Inferior parietal cortex (tissue), 1 donor: ENCODE measurements around the gene KASH5.

Experiments
- DNase-seq: peaks from one replicate; pipeline ENCODE4 v3.0.0-alpha.2; 2016; ENCODE audit errors: extremely low spot score

Gene KASH5

GRCh38 chr19:49387936-49388372 is at the start of gene KASH5:
KASH5 (plus strand) TSS chr19:49388249; CDS start chr19:49390884, 2,635 bp downstream.
- DNase-seq: peak; percentile 35

DNA sequence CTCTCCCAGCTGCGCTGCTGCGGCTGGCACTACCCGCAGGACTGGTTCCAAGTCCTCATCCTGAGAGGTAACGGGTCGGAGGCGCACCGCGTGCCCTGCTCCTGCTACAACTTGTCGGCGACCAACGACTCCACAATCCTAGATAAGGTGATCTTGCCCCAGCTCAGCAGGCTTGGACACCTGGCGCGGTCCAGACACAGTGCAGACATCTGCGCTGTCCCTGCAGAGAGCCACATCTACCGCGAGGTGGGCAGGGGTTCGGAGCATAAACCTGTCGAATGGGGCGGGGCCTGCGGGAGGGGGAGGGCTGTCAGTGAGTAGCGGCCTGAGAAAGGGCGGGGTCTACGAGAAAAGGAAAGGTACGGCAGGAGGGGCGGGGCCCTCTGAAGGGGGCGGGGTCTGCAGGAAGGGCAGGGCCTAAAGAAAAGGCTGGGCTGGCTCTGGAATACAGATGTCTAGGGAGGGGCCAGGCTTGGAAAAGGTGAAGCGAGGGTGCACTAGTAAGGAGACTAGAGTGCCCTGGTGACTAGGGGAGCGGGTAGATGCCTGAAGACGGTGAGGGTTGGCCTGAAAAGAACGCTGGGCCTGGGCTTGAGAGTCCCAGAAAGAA is 49.3 kb upstream of the KASH5 start:
- DNase-seq: no peak

- peak; percentile 72 for DNase-seq
These were observed 48.6 kb upstream of the KASH5 start for GRCh38 chr19:49339301-49340068.

- no peak for DNase-seq
These were observed 47.8 kb upstream of the KASH5 start for GRCh38 chr19:49340069-49340864.

- DNase-seq: no peak
These were observed 47.0 kb upstream of the KASH5 start for GRCh38 chr19:49340865-49341718.

- DNase-seq: no peak
These were observed 45.7 kb upstream of the KASH5 start for GRCh38 chr19:49342291-49342721.

DNA sequence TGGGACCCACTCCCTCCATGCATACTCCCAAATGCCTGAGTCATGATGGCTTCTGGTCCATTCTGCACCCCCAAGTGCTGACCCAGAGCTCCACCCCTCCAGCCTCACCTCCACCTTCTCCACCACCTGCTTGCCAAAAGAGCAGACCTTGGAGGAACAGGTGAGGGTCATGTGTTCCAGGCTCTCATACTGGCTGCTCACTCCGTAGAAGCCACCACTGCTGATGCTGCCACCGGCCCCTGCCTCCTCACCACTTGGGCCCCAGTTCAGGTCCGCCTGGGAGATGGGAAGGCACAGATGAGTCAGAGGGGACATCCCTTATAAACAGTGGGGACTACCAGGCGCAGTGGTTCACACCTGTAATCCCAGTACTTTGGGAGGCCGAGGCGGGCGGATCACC is 44.9 kb upstream of the KASH5 start:
- DNase-seq: no peak

DNA sequence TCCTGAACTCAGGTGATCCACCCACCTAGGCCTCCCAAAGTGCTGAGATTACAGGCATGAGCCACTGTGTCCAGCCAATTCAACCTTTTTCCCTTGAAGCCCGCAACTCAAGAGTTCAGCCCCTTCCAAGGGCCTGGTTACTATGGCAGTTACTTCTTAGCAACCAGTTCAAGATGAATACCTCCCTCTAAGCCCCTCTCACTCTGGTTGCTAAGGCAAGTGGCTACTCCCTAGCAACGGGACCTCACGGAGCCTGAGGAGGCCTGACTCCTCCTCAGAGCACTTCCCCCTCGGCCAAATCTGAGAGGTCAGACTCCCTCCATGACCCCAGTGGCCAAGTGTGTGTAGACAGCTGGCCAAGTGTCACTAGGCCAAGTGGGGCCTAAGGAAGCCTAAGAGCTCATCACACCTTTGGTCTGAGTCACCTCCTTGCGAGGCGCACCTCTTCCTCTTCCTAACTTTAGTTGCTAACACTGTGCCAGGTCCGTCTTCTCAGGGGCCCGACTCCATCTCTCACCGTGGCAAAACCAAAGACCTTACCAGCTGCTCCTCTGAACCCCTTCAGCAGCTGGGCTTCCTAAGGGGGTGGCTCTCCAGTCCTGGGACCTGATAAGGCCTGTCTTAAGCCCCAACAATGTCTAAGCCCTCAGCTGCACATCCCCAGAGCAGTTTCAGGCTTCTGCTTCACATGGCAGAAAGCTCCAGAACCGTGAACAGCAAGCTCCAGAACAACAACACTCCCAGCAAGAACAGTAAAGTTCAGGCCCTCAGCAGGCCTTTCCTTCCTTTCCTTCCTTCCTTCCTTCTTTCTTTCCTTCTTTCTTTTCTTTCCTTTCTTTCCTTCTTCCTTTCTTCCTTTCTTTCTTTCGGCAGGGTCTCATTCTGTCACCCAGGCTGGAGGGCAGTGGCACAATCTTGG is 43.3 kb upstream of the KASH5 start:
- DNase-seq: no peak

DNA sequence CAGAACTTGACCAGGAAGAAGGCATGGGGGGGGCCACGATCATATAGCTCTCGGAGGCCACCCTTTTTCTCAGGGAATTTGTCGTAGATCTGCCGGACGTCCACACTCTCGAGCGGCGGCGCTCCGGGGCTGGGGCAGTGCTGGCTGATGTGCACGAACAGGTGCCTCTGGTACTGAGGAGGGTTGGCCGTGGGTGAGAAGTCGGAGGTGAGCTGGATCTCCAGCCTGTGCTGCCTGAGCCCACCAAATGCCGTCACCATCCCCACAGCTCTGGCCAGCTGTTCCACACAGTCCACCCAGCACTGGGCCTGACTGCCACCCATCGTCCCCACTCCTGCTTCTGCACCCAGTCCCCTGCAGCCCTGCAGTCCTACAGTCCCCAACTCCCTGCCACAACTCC is 40.9 kb upstream of the KASH5 start:
- no peak for DNase-seq

DNA sequence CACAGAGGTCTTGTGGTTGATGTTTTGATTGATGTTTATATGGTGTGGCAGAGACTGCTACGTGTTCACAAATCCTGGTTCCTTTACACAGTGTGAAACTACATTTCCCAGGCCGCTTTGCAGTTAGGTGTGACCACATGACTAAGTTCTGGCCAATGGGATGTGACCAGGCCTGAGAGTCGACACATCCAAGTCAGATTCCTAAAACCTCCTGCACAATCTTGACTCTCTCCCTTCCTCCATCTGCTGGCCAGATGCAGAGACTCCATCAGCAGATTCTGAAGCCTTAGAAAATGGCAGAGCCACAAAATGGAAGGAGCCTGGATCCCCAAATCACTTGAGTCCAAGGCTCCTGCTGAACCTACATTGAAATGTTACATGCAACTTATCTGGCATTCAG is 40.2 kb upstream of the KASH5 start:
- peak; percentile 53 for DNase-seq

DNA sequence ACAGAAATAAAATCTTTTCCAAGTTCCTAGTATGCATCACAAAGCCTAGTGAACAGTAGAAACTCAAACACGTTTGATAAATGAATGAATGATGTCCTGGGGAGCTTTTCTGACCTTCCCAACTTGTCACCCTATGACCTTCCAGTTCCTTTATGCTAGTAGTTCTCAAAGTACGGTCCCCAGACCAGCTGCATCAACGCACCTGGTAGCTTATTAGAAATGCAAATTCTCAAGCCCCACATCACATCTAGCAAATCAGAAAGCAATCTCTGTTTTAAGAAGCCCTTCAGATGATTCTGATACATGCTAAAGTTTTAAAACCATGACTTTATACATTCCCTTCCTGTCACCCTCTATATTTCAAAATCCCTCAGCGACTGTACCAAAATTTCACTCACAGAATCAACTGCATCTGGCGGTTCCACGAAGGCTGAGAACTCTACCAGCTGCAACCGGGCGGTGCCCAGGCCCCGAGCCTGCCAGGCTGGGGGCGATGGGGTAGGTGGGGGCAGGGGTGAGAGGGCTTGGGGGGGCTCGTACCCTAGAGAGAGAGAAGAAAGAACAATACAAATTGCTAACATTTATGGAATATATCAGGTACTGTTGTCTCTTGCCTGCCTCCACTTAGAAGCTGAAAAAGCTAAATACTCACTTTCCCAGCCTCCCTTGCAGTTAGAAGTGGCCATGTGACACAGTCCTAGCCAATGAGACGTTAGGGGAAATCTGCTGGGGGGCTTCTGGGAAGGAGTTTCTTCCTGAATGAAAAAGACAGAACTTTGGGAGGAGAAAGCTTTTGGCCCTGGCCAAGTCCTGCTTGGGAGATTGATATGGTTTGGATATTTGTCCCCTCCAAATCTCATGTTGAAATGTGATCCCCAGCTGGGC is 39.5 kb upstream of the KASH5 start:
- DNase-seq: no peak

DNA sequence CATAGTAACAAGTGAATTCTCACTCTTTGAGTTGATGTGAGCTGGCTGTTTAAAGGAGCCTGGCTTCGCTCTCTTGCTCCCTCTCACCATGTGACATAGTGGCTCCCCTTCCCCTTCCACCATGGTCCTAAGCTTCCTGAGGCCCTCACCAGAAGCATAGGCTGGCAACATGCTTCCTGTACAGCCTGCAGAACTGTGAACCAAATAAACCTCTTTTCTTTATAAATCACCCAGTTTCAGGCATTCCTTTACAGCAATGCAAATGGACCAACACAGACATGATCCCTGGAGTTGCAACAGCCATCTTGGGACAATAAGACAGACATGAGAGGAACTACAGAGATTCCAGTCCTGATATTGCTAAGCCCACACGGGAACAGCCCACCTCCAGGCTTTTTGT is 38.5 kb upstream of the KASH5 start:
- DNase-seq: no peak

- DNase-seq: no peak
These were observed 32.1 kb upstream of the KASH5 start for GRCh38 chr19:49355909-49356353.

GRCh38 chr19:49356382-49356781 is 31.7 kb upstream of the KASH5 start:
- no peak for DNase-seq

GRCh38 chr19:49357186-49357585 is 30.9 kb upstream of the KASH5 start:
- DNase-seq: no peak

- no peak for DNase-seq
These were observed 27.9 kb upstream of the KASH5 start for GRCh38 chr19:49359851-49360820.

DNA sequence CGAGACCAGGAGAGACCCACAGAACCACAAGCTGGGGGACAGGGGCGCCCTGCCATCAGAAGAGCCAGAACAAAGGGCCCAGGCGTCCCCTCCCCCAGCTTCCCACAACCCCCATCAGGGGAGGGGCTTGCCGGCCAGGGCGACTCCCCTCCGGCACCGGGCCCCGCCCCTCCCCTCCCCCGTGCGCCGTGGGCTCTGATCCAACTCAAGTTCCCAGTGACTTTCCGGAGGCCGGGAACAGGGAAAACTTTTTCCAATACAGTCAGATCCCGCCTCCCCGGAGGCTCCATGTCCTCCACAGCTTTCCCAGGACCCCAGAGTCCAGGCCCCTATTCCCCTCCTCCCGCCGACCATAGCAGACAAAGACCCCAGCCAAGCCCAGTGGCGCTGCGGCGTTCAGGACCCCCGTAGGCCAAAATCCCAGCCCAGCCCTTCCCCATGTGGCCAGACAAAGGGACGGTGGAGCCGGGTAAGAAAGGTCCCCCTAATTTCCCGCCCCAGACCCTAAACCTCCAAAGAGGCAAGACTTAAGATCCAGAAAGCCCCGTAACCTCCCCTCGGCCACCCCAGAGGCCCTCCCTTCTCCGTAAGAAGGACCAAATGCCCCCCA is 26.5 kb upstream of the KASH5 start:
- DNase-seq: no peak
